Measurements from ENCODE around the gene ARMCX5. TPM values are rescaled to one million over a fixed set of nuclear protein-coding genes. Genes with fewer than 3 reads are reported as not detected.

ARMCX5 gene
- total and polyA plus RNA-seq, 7 experiments from 2014 or later: 8.2 to 14.6 (median 12.4) TPM

DNA sequence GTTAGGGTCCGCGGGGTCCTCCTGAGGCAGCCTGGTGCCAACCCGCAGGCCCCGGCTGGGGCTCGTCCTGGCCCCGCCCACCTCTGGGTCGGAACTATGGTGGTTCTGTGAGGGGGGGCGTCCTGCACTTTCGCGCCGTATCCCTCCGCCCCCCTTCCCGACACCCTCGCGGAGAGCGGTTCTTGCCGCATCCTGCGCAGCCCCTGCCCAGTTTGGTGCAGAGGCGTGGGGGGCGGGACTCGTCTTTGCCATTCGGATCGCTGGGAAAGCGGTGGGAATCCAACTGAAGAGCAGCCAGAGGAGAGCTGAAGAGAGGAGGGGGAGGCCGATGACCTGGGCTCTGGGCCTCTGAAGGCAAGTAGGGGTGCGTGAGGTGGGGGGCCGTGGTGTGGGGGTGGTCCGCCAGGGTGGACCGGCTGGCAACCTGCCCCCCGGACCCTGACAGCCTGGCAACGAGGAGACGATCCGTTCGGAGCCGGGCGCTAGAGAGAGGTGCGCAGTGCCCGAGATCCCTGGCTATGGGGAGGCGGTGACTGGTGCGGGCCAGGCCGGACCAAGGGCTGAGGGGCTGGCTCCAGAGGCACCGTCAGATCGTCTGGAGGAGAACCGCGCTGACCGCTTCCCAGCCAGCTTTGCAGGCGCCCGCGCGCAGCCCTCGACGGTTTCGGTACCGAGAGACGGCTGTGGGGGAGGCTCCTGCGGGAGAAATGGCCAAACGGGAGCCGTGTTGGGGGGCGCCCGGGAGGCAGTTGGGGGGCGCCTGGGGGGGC, 52.1 kb downstream of the ARMCX5 start, which contains the start of gene GPRASP1:
TSS of gene GPRASP1 (plus strand) at position 242 of the 770 bp plus-strand sequence. CDS start 2,431 bp downstream, outside the sequence.
- Mint-ChIP-seq H3K27me3 (peaks cover 0 to 9% (median 0%) of the 10 kb centered on the region in 5 donors), H3K4me1 (peaks cover 13 to 44% (median 32%) of the 10 kb centered on the region in 7 donors), H3K36me3 (peaks cover 1 to 24% (median 17%) of the 10 kb centered on the region in 5 donors), H3K9me3 (peaks cover 0 to 5% (median 0%) of the 10 kb centered on the region in 11 donors), H3K27ac (peak within 1 kb of the TSS; percentile 71 to 99 (median 98)), H3K4me3 (peak within 1 kb of the TSS; percentile 87 to 100 (median 96))
- ChIA-PET POLR2A (interaction anchor here (0.7 to 2.6 kb wide), 3 partner anchors 8 to 720 kb away, joined by 3 to 22 read pairs (median 3); partner anchors contain the start of genes ARMCX5 and ZMAT1), CTCF (interaction anchor here (0.6 kb wide), 1 partner anchor 46 kb away, joined by 4 read pairs; no protein-coding TSS in a partner anchor)
- Histone ChIP-seq H3K27me3 (ENCODE audit: control insufficient read depth in 2 of 2, insufficient read depth in 2 of 2, low read length in 2 of 2) (no peaks in the 10 kb centered on the region), H3K9me3 (ENCODE audit: control insufficient read depth in 2 of 3, low read length in 3 of 3) (no peaks in the 10 kb centered on the region), H3K36me3 (ENCODE audit: control insufficient read depth in 2 of 3, insufficient read depth in 3 of 3, low read length in 3 of 3) (peaks cover 0 to 18% (median 0%) of the 10 kb centered on the region in 3 experiments), H3K27ac (ENCODE audit: low read depth, low read length) (peak within 1 kb of the TSS; percentile 88), H3K4me1 (ENCODE audit: control insufficient read depth in 2 of 2, insufficient read depth in 2 of 2, low read length in 2 of 2) (peaks cover 4 to 5% of the 10 kb centered on the region in 2 donors), H3K4me3 (ENCODE audit: low read length) (peak within 1 kb of the TSS; percentile 83)
- intact Hi-C loops (cut with micrococcal nuclease): loop anchor here (1.0 to 10.0 kb wide), 9 partner anchors 8 to 1727 kb away; partner anchors contain the start of genes ARMCX5 (in 2 of the 2), BEX5 (in 1 of the 2), GLA (in 1 of the 2) and GPRASP2 (in 1 of the 2)
- ATAC-seq (peak; percentile 81), DNase-seq (peak; percentile 22 to 82 (median 72))

DNA sequence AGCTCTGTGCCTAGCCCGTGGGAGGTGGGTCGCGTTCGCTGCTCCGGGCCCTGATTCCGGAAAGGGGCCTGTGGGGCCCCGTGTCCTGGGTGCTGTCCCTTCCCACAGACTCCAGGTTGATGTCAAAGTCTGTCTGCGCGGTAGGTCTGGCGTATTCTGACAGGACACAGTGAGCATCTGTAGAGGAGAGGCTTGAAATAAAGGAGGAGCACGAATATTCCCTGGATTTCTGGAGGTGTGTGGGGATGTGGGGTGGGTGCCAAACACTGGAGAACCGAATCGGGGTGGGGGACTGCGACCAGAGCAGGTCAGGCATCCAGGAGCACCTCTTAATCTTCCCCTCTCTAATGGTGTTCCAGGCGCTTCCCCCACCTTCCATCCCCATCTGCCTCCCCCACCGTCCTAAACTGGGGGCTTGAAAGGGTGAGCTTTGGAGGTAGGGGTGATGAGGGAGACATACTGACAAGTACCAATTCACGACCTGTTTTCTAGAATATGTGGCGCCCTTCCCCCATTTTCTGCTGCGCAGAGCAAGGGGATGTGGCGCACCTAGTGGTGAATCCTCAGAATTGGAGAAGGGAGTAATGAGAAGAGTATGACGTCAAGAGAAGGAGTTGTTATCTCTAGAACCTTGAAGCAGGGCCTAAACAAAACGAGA, 52.8 kb downstream of the ARMCX5 start:
- ChIA-PET POLR2A (interaction anchor here (0.7 to 2.6 kb wide), 3 partner anchors 8 to 720 kb away, joined by 3 to 22 read pairs (median 3); partner anchors contain the start of genes ARMCX5 and ZMAT1), CTCF (interaction anchor here (0.6 kb wide), 1 partner anchor 47 kb away, joined by 4 read pairs; no protein-coding TSS in a partner anchor)
- intact Hi-C loops (cut with micrococcal nuclease): loop anchor here in 1 of 2 donors (5.0 to 10.0 kb wide), 5 partner anchors 60 to 1727 kb away; partner anchors contain the start of genes GLA, GPRASP2, HNRNPH2 and TMSB15A
- Mint-ChIP-seq H3K27ac (peak overlapping the region; percentile 69 to 99 (median 95)), H3K27me3 (peaks cover 0 to 9% (median 0%) of the 10 kb centered on the region in 5 donors), H3K9me3 (peaks cover 0 to 5% (median 0%) of the 10 kb centered on the region in 11 donors), H3K4me1 (peaks cover 13 to 48% (median 35%) of the 10 kb centered on the region in 7 donors), H3K4me3 (peak overlapping the region; percentile 83 to 100 (median 94)), H3K36me3 (peaks cover 1 to 23% (median 19%) of the 10 kb centered on the region in 5 donors)
- Histone ChIP-seq H3K27me3 (ENCODE audit: control insufficient read depth in 2 of 2, insufficient read depth in 2 of 2, low read length in 2 of 2) (no peaks in the 10 kb centered on the region), H3K4me3 (ENCODE audit: low read length) (peak overlapping the region; percentile 83), H3K36me3 (ENCODE audit: control insufficient read depth in 2 of 3, insufficient read depth in 3 of 3, low read length in 3 of 3) (peaks cover 0 to 18% (median 0%) of the 10 kb centered on the region in 3 experiments), H3K27ac (ENCODE audit: low read depth, low read length) (peak overlapping the region; percentile 88), H3K9me3 (ENCODE audit: control insufficient read depth in 2 of 3, low read length in 3 of 3) (no peaks in the 10 kb centered on the region), H3K4me1 (ENCODE audit: control insufficient read depth in 2 of 2, insufficient read depth in 2 of 2, low read length in 2 of 2) (peaks cover 4 to 5% of the 10 kb centered on the region in 2 donors)
- DNase-seq (peak in 8 of 9 donors; percentile 19 to 83 (median 78)), ATAC-seq (peak; percentile 89)

Other genes with a start within 250 kb of the ARMCX5 start
- not detected for gene NXF2B, start 159.5 kb upstream of the ARMCX5 start, total RNA-seq
- gene NXF2B, start 159.5 kb upstream of the ARMCX5 start, polyA plus RNA-seq: not detected
- gene TCP11X2, start 127.7 kb upstream of the ARMCX5 start, total RNA-seq: not detected
- gene TCP11X2, start 127.7 kb upstream of the ARMCX5 start, polyA plus RNA-seq: not detected
- under 1 TPM in 1 of 5 experiments, not detected in 4; 0.46 TPM for gene TMSB15A, start 82.8 kb upstream of the ARMCX5 start, total RNA-seq
- gene TMSB15A, start 82.8 kb upstream of the ARMCX5 start, polyA plus RNA-seq: not detected
- gene GPRASP1, start 52.0 kb downstream of the ARMCX5 start, total RNA-seq: 10 to 100 TPM in 4 of 5 experiments, under 1 TPM in 1; 0.77 to 76.7 (median 70.4) TPM
- 10 to 100 TPM in 1 of 2 donors, 1 to 10 TPM in 1; 9.6 to 22.4 TPM for gene GPRASP1, start 52.0 kb downstream of the ARMCX5 start, polyA plus RNA-seq
- 1 to 10 TPM in 4 of 5 experiments, under 1 TPM in 1; 0.29 to 5.7 (median 2.1) TPM for gene GPRASP2, start 112.9 kb downstream of the ARMCX5 start, total RNA-seq
- 1 to 10 TPM; 4.4 to 9.3 TPM for gene GPRASP2, start 112.9 kb downstream of the ARMCX5 start, polyA plus RNA-seq
- gene GPRASP3, start 121.2 kb downstream of the ARMCX5 start, total RNA-seq: 1 to 10 TPM; 1.5 to 3.5 (median 1.9) TPM
- gene GPRASP3, start 121.2 kb downstream of the ARMCX5 start, polyA plus RNA-seq: 1 to 10 TPM in 1 of 2 donors, under 1 TPM in 1; 0.39 to 1.4 TPM

All from naive thymus-derived CD4-positive, alpha-beta T cell (primary cell).